ENCODE results near the gene HNRNPA2B1.

Gene HNRNPA2B1

DNA sequence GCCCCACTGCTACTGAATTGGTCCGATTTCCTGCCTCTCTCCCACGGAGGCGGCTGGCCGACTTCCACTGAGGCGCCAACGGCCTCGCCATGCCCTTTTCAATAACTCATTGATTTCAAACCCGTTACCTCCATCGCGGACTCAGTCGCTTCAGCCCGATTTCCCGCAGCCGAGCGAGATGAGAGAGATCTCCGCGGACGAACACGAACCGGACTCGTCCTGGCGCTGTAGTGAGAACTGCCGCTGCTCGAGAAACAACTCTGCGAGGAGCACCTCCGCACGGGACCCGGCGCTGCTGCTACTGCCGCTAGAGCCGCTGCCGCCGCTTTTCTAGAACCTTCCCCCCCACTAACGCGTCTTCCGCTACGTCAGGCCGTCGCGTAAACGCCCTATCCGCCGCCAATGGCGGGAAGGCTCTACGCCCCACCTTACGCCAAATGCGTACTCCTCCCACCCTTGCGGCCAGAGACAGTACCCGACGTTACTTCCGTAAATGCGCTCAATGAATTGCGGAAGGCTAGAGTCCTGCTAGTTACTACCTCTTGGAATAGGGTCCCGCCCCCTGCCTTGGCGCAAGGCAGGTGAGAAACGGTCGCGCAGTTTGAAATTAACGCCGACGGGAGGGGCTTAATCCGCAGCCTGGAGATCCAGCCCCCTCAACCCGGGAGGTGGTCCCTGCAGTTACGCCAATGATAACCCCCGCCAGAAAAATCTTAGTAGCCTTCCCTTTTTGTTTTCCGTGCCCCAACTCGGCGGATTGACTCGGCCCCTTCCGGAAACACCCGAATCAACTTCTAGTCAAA, at the start of gene HNRNPA2B1:
TSS of gene HNRNPA2B1 (minus strand) at position 303 of the 803 bp plus-strand sequence. CDS start at position 134, 169 bp downstream.
- peak within 1 kb of the TSS; percentile 100 for H3K9ac ChIP-seq (ENCODE audit: low read depth in 1 of 2, low read length in 2 of 2)
- H3K27me3 ChIP-seq (ENCODE audit: control insufficient read depth in 2 of 2, insufficient read depth in 2 of 2, low read length in 2 of 2) = no peaks in the 10 kb centered on the region
- no peaks in the 10 kb centered on the region for H3K9me3 ChIP-seq (ENCODE audit: control insufficient read depth in 2 of 2, low read length in 2 of 2)
- peak within 1 kb of the TSS; percentile 92 to 100 for H3K4me3 ChIP-seq (ENCODE audit: low read length in 2 of 2)
- peaks cover 18 to 19% of the 10 kb centered on the region in 2 donors for H3K36me3 ChIP-seq (ENCODE audit: control insufficient read depth in 2 of 2, insufficient read depth in 2 of 2, low read length in 2 of 2)
- peaks cover 25 to 30% of the 10 kb centered on the region in 2 donors for H3K4me1 ChIP-seq (ENCODE audit: control insufficient read depth in 2 of 2, insufficient read depth in 2 of 2, low read length in 2 of 2)
- H3K27ac ChIP-seq (ENCODE audit: low read depth in 2 of 2, low read length in 2 of 2) = peak within 1 kb of the TSS; percentile 100

GRCh38 chr7:26250239-26250638, 49.7 kb upstream of the HNRNPA2B1 start:
- Histone ChIP-seq H3K9me3 (ENCODE audit: control insufficient read depth in 2 of 2, low read length in 2 of 2) (no peaks in the 10 kb centered on the region), H3K36me3 (ENCODE audit: control insufficient read depth in 2 of 2, insufficient read depth in 2 of 2, low read length in 2 of 2) (no peaks in the 10 kb centered on the region), H3K27ac (ENCODE audit: low read depth in 2 of 2, low read length in 2 of 2) (no peak overlapping the region), H3K4me3 (ENCODE audit: low read length in 2 of 2) (no peak overlapping the region), H3K4me1 (ENCODE audit: control insufficient read depth in 2 of 2, insufficient read depth in 2 of 2, low read length in 2 of 2) (no peaks in the 10 kb centered on the region), H3K9ac (ENCODE audit: low read depth in 1 of 2, low read length in 2 of 2) (no peak overlapping the region), H3K27me3 (ENCODE audit: control insufficient read depth in 2 of 2, insufficient read depth in 2 of 2, low read length in 2 of 2) (no peaks in the 10 kb centered on the region)

DNA sequence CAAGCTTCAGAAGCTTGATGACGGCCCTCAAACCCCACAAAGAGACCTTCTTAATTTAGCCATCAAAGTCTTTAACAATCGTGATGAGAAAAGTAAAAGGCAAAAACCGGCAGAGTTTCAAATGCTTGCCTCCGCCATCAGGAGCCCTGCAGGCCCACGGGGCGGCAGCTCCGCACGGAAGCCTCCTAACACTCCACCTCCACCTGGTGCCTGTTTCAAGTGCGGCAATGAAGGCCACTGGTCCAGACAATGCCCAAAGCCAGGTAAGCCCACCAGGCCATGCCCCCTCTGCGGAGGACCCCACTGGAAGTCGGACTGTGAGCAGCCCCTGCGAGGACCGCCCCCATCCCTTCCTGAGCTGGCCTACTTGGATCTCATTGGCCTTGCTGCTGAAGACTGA, 44.6 kb upstream of the HNRNPA2B1 start:
- H3K9me3 ChIP-seq (ENCODE audit: control insufficient read depth in 2 of 2, low read length in 2 of 2) = no peaks in the 10 kb centered on the region
- no peak overlapping the region for H3K27ac ChIP-seq (ENCODE audit: low read depth in 2 of 2, low read length in 2 of 2)
- H3K36me3 ChIP-seq (ENCODE audit: control insufficient read depth in 2 of 2, insufficient read depth in 2 of 2, low read length in 2 of 2) = no peaks in the 10 kb centered on the region

DNA sequence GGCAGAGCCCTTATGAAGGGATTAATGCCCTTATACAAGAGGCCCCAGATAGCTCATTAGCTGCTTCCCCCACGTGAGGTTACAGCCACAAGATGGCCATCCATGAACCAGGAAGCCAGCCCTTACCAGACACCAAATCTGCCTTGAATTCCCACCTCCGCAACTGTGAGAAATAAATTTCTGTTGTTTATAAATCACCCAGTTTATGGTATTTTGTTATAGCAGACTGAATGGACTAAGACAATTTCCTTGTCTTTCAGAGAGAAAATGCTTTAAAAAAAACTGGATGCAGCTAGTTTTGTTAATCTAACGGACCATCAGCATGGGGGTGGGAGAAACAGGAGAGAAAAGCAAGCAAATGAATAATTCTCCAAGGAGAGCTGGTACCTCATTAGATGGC, 37.5 kb upstream of the HNRNPA2B1 start:
- Histone ChIP-seq H3K36me3 (ENCODE audit: control insufficient read depth in 2 of 2, insufficient read depth in 2 of 2, low read length in 2 of 2) (no peaks in the 10 kb centered on the region), H3K4me3 (ENCODE audit: low read length in 2 of 2) (no peak overlapping the region)

More for the DNA sequence above, 44.6 kb upstream of the HNRNPA2B1 start:
- Histone ChIP-seq H3K27me3 (ENCODE audit: control insufficient read depth in 2 of 2, insufficient read depth in 2 of 2, low read length in 2 of 2) (no peaks in the 10 kb centered on the region), H3K9ac (ENCODE audit: low read depth in 1 of 2, low read length in 2 of 2) (no peak overlapping the region), H3K4me3 (ENCODE audit: low read length in 2 of 2) (no peak overlapping the region), H3K4me1 (ENCODE audit: control insufficient read depth in 2 of 2, insufficient read depth in 2 of 2, low read length in 2 of 2) (no peaks in the 10 kb centered on the region)

GRCh38 chr7:26237035-26237807, 36.7 kb upstream of the HNRNPA2B1 start:
- no peaks in the 10 kb centered on the region for H3K9me3 ChIP-seq (ENCODE audit: control insufficient read depth in 2 of 2, low read length in 2 of 2)
- no peaks in the 10 kb centered on the region for H3K4me1 ChIP-seq (ENCODE audit: control insufficient read depth in 2 of 2, insufficient read depth in 2 of 2, low read length in 2 of 2)
- H3K27me3 ChIP-seq (ENCODE audit: control insufficient read depth in 2 of 2, insufficient read depth in 2 of 2, low read length in 2 of 2) = no peaks in the 10 kb centered on the region
- no peak overlapping the region for H3K9ac ChIP-seq (ENCODE audit: low read depth in 1 of 2, low read length in 2 of 2)
- no peaks in the 10 kb centered on the region for H3K36me3 ChIP-seq (ENCODE audit: control insufficient read depth in 2 of 2, insufficient read depth in 2 of 2, low read length in 2 of 2)
- no peak overlapping the region for H3K27ac ChIP-seq (ENCODE audit: low read depth in 2 of 2, low read length in 2 of 2)
- no peak overlapping the region for H3K4me3 ChIP-seq (ENCODE audit: low read length in 2 of 2)

More for the DNA sequence above, 37.5 kb upstream of the HNRNPA2B1 start:
- Histone ChIP-seq H3K9me3 (ENCODE audit: control insufficient read depth in 2 of 2, low read length in 2 of 2) (no peaks in the 10 kb centered on the region), H3K4me1 (ENCODE audit: control insufficient read depth in 2 of 2, insufficient read depth in 2 of 2, low read length in 2 of 2) (no peaks in the 10 kb centered on the region), H3K27me3 (ENCODE audit: control insufficient read depth in 2 of 2, insufficient read depth in 2 of 2, low read length in 2 of 2) (no peaks in the 10 kb centered on the region), H3K9ac (ENCODE audit: low read depth in 1 of 2, low read length in 2 of 2) (no peak overlapping the region), H3K27ac (ENCODE audit: low read depth in 2 of 2, low read length in 2 of 2) (no peak overlapping the region)

GRCh38 chr7:26233902-26234511, 33.5 kb upstream of the HNRNPA2B1 start:
- Histone ChIP-seq H3K27me3 (ENCODE audit: control insufficient read depth in 2 of 2, insufficient read depth in 2 of 2, low read length in 2 of 2) (no peaks in the 10 kb centered on the region), H3K9me3 (ENCODE audit: control insufficient read depth in 2 of 2, low read length in 2 of 2) (no peaks in the 10 kb centered on the region), H3K36me3 (ENCODE audit: control insufficient read depth in 2 of 2, insufficient read depth in 2 of 2, low read length in 2 of 2) (no peaks in the 10 kb centered on the region), H3K4me1 (ENCODE audit: control insufficient read depth in 2 of 2, insufficient read depth in 2 of 2, low read length in 2 of 2) (no peaks in the 10 kb centered on the region), H3K9ac (ENCODE audit: low read depth in 1 of 2, low read length in 2 of 2) (no peak overlapping the region), H3K4me3 (ENCODE audit: low read length in 2 of 2) (no peak overlapping the region), H3K27ac (ENCODE audit: low read depth in 2 of 2, low read length in 2 of 2) (no peak overlapping the region)

- no peaks in the 10 kb centered on the region for H3K9me3 ChIP-seq (ENCODE audit: control insufficient read depth in 2 of 2, low read length in 2 of 2)
Observed at GRCh38 chr7:26227987-26228386, 27.4 kb upstream of the HNRNPA2B1 start.

GRCh38 chr7:26224359-26224758, 23.8 kb upstream of the HNRNPA2B1 start:
- no peak overlapping the region for H3K27ac ChIP-seq (ENCODE audit: low read depth in 2 of 2, low read length in 2 of 2)
- no peaks in the 10 kb centered on the region for H3K4me1 ChIP-seq (ENCODE audit: control insufficient read depth in 2 of 2, insufficient read depth in 2 of 2, low read length in 2 of 2)
- H3K36me3 ChIP-seq (ENCODE audit: control insufficient read depth in 2 of 2, insufficient read depth in 2 of 2, low read length in 2 of 2) = no peaks in the 10 kb centered on the region
- H3K9me3 ChIP-seq (ENCODE audit: control insufficient read depth in 2 of 2, low read length in 2 of 2) = no peaks in the 10 kb centered on the region
- no peak overlapping the region for H3K4me3 ChIP-seq (ENCODE audit: low read length in 2 of 2)
- no peak overlapping the region for H3K9ac ChIP-seq (ENCODE audit: low read depth in 1 of 2, low read length in 2 of 2)
- H3K27me3 ChIP-seq (ENCODE audit: control insufficient read depth in 2 of 2, insufficient read depth in 2 of 2, low read length in 2 of 2) = no peaks in the 10 kb centered on the region

More at GRCh38 chr7:26227987-26228386, 27.4 kb upstream of the HNRNPA2B1 start:
- H3K27ac ChIP-seq (ENCODE audit: low read depth in 2 of 2, low read length in 2 of 2) = no peak overlapping the region
- H3K36me3 ChIP-seq (ENCODE audit: control insufficient read depth in 2 of 2, insufficient read depth in 2 of 2, low read length in 2 of 2) = no peaks in the 10 kb centered on the region
- no peak overlapping the region for H3K4me3 ChIP-seq (ENCODE audit: low read length in 2 of 2)
- H3K27me3 ChIP-seq (ENCODE audit: control insufficient read depth in 2 of 2, insufficient read depth in 2 of 2, low read length in 2 of 2) = no peaks in the 10 kb centered on the region
- no peak overlapping the region for H3K9ac ChIP-seq (ENCODE audit: low read depth in 1 of 2, low read length in 2 of 2)
- no peaks in the 10 kb centered on the region for H3K4me1 ChIP-seq (ENCODE audit: control insufficient read depth in 2 of 2, insufficient read depth in 2 of 2, low read length in 2 of 2)

- Histone ChIP-seq H3K9me3 (ENCODE audit: control insufficient read depth in 2 of 2, low read length in 2 of 2) (no peaks in the 10 kb centered on the region), H3K4me1 (ENCODE audit: control insufficient read depth in 2 of 2, insufficient read depth in 2 of 2, low read length in 2 of 2) (no peaks in the 10 kb centered on the region), H3K36me3 (ENCODE audit: control insufficient read depth in 2 of 2, insufficient read depth in 2 of 2, low read length in 2 of 2) (peaks cover 5 to 15% of the 10 kb centered on the region in 2 donors), H3K27me3 (ENCODE audit: control insufficient read depth in 2 of 2, insufficient read depth in 2 of 2, low read length in 2 of 2) (no peaks in the 10 kb centered on the region), H3K27ac (ENCODE audit: low read depth in 2 of 2, low read length in 2 of 2) (no peak overlapping the region), H3K4me3 (ENCODE audit: low read length in 2 of 2) (no peak overlapping the region), H3K9ac (ENCODE audit: low read depth in 1 of 2, low read length in 2 of 2) (no peak overlapping the region)
Observed at GRCh38 chr7:26216049-26216448, 15.5 kb upstream of the HNRNPA2B1 start.

Measured in mucosa of rectum (tissue), 2 donors.